Activated naive CD4-positive, alpha-beta T cell treated with anti-CD3 and anti-CD28 coated beads, Interleukin-2, amount 50 U/mL, for 16 hours (primary cell): ENCODE measurements around the gene LTB4R2.

ENCODE experiments used
- DNase-seq: peaks from one replicate; pipeline ENCODE4 v3.0.0-alpha.2; 2020

LTB4R2 gene, protein sequence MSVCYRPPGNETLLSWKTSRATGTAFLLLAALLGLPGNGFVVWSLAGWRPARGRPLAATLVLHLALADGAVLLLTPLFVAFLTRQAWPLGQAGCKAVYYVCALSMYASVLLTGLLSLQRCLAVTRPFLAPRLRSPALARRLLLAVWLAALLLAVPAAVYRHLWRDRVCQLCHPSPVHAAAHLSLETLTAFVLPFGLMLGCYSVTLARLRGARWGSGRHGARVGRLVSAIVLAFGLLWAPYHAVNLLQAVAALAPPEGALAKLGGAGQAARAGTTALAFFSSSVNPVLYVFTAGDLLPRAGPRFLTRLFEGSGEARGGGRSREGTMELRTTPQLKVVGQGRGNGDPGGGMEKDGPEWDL

GRCh38 chr14:24309538-24310264 lies at the start of gene LTB4R2:
Gene LTB4R2, plus strand, starts transcription at chr14:24310140. Its CDS starts 525 bp downstream, at chr14:24310665.
- no peak for DNase-seq

GRCh38 chr14:24260780-24261157 lies 49.2 kb upstream of the LTB4R2 start:
- DNase-seq: no peak

GRCh38 chr14:24261256-24261968 lies 48.5 kb upstream of the LTB4R2 start:
- DNase-seq: no peak

DNA sequence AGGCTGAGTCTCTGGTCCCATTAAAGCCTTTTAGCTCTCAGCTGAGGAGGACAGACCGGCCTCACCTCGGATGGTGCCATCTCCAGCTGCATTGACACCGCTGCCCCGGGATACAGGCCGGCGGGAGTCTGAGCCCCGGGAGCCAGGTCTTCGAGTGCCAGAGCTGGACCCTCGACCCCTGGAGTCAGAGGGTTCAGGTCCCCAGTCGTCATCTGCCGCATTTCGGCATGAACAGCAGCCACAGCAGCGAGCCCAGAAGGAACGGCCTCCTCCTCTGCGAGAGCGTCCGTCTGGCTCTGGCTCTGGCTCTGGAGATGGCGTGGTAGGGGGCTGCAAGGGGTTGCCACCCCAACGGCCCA lies 48.0 kb upstream of the LTB4R2 start:
- DNase-seq: no peak

- DNase-seq: no peak
Measured at GRCh38 chr14:24262821-24263733, 46.9 kb upstream of the LTB4R2 start, which contains the start of gene TGM1. Gene TGM1, minus strand, starts transcription at chr14:24263177. Its CDS starts 825 bp downstream, at chr14:24262352.

DNA sequence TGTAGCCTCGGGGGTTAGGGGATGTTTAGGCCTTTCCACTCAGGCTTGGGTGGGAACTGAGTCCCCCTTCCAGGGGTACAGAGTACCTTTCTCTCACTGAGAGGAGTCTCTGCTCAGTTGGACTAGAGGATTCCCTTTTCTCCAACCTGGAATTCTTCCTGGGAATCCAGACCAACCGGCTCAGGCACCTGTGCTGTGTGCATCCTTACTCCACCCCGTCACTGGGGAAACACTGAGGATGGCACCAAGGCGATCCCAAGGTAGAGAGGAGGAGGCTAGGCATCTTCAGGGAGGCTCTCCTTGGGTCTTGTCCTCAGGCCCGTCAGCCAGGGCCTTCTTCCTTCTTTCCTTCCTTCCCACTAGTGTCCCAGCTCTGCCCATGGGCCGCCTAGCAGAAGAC lies 46.1 kb upstream of the LTB4R2 start:
- no peak for DNase-seq

DNA sequence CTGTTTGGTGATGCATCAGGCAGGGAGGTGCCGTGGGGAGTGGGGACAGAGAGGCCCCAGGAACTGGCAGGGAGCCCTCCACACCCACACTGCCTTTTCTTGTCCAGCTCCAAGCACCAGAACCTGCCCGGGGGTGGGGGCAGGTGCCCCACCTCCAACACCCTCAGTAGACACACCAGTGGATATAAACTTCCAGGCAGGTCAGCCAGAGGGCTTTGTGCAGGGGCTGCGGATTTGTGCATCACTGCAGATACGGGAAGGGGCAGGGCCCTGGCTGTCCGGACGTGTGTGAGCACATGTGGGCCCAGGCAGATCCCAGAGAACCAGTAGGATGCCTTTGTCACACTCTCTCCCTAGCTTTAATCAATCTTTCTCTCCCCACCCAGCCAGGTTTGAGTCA lies 45.6 kb upstream of the LTB4R2 start:
- no peak for DNase-seq

DNA sequence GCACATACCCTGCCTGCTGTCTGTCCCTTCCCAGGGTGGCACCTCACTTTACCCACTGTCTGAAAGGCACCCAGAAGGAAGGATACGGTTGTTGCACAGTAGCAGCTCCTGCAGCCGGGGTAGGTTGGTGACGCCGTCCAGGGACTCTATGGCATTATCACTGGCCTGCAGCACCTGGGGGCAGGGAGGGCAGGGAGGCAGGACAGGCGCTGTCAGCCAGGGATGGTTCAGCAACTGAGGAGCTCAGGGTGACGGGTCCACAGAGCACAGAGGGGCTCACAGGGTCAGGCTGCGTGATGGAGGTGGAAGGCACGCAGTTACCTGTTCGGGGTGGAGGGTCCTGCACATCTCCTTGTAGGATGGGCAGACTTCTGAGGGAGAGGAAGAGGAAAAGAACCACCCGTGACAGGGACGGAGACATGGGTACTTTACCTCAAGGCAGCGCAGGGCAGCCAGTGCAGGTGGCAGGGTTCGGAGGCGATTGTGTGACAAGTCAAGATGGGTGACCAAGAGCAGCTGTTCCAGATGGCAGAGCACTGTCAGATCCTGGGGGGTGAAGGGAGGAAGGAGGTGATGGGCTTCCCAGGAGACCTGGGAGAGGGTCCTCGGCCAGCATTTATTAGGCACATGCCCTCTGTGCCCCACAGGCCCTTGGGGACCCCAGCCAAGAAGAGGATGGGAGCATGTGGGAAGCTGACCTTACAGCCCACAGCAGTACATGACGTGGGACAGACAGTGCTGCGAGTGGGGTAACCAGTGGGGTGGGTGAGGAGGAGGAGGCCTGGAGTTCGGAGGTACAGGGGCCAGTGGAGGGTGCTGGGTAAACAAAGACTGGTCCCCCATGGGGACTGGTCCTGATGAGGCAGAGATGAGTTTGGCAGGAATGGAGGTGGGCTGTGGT lies 43.3 kb upstream of the LTB4R2 start:
- DNase-seq: no peak

DNA sequence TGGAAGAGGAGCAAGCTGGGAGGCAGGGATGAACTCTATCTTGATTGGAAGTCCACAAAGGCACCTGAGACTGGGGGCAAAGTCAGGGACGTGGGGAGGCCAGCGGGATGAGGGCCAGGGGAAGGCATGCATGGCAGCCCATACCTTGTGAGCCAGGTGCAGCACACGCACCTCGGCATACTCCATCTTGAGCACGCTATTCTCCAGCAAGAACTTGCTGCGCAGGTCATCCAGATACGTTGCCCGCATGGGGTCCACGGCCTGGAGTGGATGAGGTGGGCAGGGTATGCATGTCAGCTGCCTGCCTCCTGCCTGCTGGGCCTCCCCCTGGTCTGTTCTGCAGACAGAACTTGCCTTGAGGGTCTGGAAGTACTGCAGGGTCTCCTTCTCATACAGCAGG lies 42.4 kb upstream of the LTB4R2 start:
- no peak for DNase-seq

DNA sequence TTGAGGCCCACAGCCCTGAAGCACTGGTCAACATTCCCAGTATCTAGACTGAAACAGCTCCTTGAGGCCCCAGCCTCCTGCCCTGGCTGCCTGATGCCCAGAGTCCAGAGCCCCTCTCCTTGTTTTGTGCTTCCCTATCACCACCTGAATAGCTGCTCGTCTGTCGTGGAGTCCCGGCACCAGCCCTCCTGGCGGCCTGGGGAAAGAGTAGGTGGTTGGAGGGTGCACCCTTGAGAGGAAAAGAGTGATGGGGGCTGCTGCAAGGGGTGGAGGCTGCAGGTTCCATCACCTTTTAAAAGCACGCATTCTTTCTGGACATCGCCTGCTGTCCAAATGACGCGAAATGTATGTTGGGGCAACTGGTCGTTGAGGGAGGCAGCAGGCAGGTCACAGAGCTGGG lies 41.7 kb upstream of the LTB4R2 start:
- DNase-seq: no peak

- no peak for DNase-seq
Measured at GRCh38 chr14:24269368-24269767, 40.6 kb upstream of the LTB4R2 start.

DNA sequence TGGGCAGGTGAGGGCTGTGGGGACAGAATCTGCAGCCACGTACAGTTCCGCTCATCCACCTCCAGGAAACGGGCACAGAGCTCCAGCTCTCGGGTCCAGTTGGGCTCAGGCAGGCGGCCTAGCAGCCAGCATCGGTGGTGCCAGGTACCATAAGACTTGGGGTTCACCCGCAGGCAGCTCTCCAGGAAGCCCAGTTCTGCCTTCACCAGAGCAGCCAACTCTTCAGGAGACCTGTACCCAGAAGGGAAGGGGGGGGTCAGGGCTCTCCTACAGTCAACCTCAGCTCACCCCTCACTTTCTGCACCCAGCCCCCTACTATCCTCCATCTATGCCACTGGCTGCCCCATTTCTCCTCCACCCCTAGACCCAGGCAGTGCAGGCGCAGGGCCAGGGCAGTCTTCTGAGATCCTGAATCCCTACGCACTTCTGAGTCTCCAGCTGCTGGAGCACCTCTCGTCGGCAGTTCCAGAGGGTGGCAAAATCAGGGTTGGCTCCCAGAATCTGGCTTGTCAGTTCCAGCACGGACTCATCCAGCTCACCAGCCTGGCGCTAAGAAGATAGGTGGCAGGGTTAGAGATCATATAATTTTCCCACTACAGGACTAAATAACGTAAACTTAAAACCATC lies 39.9 kb upstream of the LTB4R2 start:
- DNase-seq: no peak

DNA sequence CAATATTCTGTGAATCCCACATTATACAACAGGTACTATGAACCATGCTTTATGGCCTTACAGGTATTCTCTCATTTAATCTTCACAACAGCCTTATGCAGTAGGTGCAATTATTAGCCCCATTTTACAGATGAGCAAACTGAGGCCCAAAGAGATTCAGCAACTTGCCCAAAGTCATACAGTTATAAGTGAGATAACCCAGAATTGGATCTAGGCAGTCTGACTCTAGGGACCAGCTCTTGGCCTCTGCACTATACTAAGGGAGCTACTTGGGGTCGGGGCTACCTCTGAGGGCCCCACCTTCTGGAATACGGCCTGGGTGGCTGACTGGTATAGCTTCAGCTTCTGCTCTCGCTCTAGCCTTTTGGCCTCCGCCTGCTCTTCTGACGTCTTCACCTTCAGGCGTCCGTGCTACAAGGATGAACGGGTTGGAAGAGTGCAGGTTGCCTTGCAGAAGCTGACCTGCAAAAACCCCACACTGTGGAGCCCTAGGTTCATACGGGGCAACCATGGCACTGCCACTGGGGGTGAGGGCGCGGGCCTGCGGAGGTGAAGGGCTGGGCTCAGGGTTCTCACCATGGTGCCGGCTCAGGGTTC lies 39.3 kb upstream of the LTB4R2 start:
- DNase-seq: no peak

GRCh38 chr14:24271134-24271833 lies 38.7 kb upstream of the LTB4R2 start, which contains the start of gene RABGGTA:
Gene RABGGTA, minus strand, starts transcription at chr14:24271597. Its CDS starts 482 bp downstream, at chr14:24271115.
- peak; percentile 91 for DNase-seq

DNA sequence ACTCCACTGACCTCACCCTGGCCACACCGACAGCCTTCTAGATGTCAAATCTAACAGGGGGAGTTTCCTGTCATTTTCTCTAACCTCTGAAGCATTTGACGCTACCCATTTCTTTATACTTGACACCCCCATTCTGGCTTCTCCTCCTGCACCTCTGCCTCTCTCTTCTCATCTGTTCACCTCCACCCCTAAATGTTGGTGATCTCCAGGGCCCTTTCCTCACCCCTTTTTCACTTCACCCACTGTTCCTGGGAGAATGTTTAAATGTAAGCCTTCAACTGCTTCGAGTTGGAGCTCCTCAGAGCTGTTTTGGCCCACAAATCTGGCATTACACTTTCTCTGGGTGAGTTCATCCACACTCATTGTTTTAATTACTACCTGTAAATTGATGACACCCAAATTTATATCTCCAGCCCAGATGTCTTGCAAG lies 38.1 kb upstream of the LTB4R2 start:
- no peak for DNase-seq

- no peak for DNase-seq
Measured at GRCh38 chr14:24272467-24272866, 37.5 kb upstream of the LTB4R2 start.

DNA sequence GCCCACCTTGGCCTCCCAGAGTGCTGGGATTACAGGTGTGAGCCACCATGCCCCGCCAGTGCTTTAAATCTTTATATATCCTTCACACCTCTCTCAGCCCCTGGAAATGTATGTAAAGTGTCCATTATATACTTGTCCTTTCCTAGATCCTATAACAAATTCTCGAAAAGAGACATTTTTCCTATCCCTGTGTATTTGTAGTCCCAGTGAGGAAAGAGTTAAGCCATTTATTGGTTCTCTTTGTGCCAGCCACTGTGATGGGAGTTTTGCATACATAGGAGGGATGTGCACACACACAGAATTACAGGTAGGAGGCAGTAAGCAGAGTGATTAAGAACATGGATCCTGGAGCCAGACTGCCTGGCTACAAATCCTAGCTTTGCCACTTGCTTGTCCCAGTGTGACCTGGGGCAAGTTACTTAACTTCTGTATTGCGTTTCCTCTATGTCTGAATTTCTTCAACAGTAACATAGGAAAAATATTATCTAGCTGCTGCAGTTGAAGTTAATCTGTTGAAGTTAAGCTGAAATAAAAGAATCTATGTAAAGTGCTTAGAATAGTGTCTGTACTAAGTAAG lies 36.4 kb upstream of the LTB4R2 start:
- DNase-seq: no peak

- peak; percentile 56 for DNase-seq
Measured at GRCh38 chr14:24274101-24274543, 35.8 kb upstream of the LTB4R2 start.

DNA sequence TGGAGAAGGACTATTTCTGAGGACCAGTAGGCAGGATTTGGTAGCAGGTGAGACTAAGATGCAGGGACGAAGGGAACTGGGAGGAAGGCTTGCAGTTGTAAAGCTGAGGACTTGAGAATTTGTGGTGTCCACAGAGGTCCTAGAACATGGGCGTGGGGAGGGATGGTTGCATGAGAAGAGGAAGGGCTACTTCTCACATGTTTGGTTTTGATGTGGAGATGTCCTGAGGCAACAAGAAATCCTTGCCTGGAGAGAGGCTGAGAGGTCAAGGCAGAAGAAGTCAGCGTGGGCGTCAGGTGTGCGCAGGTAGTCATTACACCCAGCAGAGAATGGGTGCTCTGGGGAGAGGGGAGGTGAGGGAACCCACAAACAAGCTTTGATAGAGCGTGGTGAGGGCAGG lies 32.9 kb upstream of the LTB4R2 start:
- no peak for DNase-seq
